IPS DF 6.9 (cell line): ENCODE data around the gene IPCEF1.
"Not testable (repeated sequence)": the region's sequence is repeated elsewhere in the genome, so short reads cannot be mapped to it uniquely, and the experiment has no call there.

Experiments used
- DNase-seq: peaks from one replicate; pipeline ENCODE4 v3.0.0-alpha.2; 2013; ENCODE audit warnings: low read depth, low spot score
- H3K27ac ChIP-seq: one replicate; pipeline ENCODE4 v1.5.1; 2013; ENCODE audit warnings: low read length, control low read depth
- H3K27me3 ChIP-seq: 2 replicates; pipeline ENCODE4 v1.6.1; 2013; ENCODE audit warnings: mild to moderate bottlenecking, low read length; ENCODE audit not compliant: control insufficient read depth, insufficient read depth
- H3K36me3 ChIP-seq: 2 replicates; pipeline ENCODE4 v1.6.1; 2013; ENCODE audit warnings: low read length; ENCODE audit not compliant: control insufficient read depth, insufficient read depth
- H3K4me1 ChIP-seq: 2 replicates; pipeline ENCODE4 v1.6.1; 2013; ENCODE audit warnings: low read length; ENCODE audit not compliant: control insufficient read depth, insufficient read depth
- H3K4me3 ChIP-seq: 2 replicates; pipeline ENCODE4 v1.5.1; 2013; ENCODE audit warnings: mild to moderate bottlenecking, low read length
- H3K9me3 ChIP-seq: 2 replicates; pipeline ENCODE4 v1.6.1; 2013; ENCODE audit warnings: low read length, inconsistent platforms; ENCODE audit not compliant: control insufficient read depth, insufficient read depth
- WGBS: extraction: QIAGEN DNeasy Blood & Tissue Kit; methylation state at CpG from one replicate; pipeline ENCODE4 v1.1.7; 2013; ENCODE audit warnings: mixed read lengths, missing lambda C conversion rate; ENCODE audit not compliant: insufficient read length, insufficient coverage; 5-methylcytosine and 5-hydroxymethylcytosine counted together

IPCEF1 gene

GRCh38 chr6:154337406-154338005 is 19.1 kb downstream of the IPCEF1 start:
- WGBS = no CpG with 5 or more reads among the region's 4 CpGs
- Histone ChIP-seq H3K4me1 (no peaks in the 10 kb centered on the region), H3K9me3 (no peaks in the 10 kb centered on the region), H3K36me3 (no peaks in the 10 kb centered on the region), H3K27me3 (no peaks in the 10 kb centered on the region), H3K4me3 (no peak overlapping the region), H3K27ac (no peak overlapping the region)
- no peak for DNase-seq

GRCh38 chr6:154334147-154334546 is 22.5 kb downstream of the IPCEF1 start:
- not testable (repeated sequence) for H3K9me3 ChIP-seq, H3K36me3 ChIP-seq, H3K4me1 ChIP-seq, H3K4me3 ChIP-seq, H3K27me3 ChIP-seq, H3K27ac ChIP-seq, DNase-seq
- WGBS = no CpG with 5 or more reads among the region's 1 CpG

- Histone ChIP-seq H3K9me3 (no peaks in the 10 kb centered on the region), H3K36me3 (no peaks in the 10 kb centered on the region), H3K4me1 (no peaks in the 10 kb centered on the region), H3K4me3 (no peak overlapping the region), H3K27ac (no peak overlapping the region), H3K27me3 (no peaks in the 10 kb centered on the region)
- no CpG with 5 or more reads among the region's 2 CpGs for WGBS
- DNase-seq = no peak
Measured at GRCh38 chr6:154331750-154332149, 24.9 kb downstream of the IPCEF1 start.

GRCh38 chr6:154329350-154330170 is 27.0 kb downstream of the IPCEF1 start:
- H3K36me3 ChIP-seq = no peaks in the 10 kb centered on the region
- no peak for DNase-seq
- WGBS = no CpG with 5 or more reads among the region's 10 CpGs
- H3K27ac ChIP-seq = no peak overlapping the region
- no peak overlapping the region for H3K4me3 ChIP-seq
- no peaks in the 10 kb centered on the region for H3K9me3 ChIP-seq
- H3K4me1 ChIP-seq = no peaks in the 10 kb centered on the region
- H3K27me3 ChIP-seq = no peaks in the 10 kb centered on the region

- H3K36me3 ChIP-seq, H3K27me3 ChIP-seq, H3K9me3 ChIP-seq, H3K27ac ChIP-seq, H3K4me3 ChIP-seq, DNase-seq, H3K4me1 ChIP-seq: not testable (repeated sequence)
- no CpG with 5 or more reads among the region's 1 CpG for WGBS
Measured at GRCh38 chr6:154327313-154327712, 29.3 kb downstream of the IPCEF1 start.

- DNase-seq = no peak
- Histone ChIP-seq H3K4me1 (no peaks in the 10 kb centered on the region), H3K27ac (no peak overlapping the region), H3K4me3 (no peak overlapping the region), H3K36me3 (no peaks in the 10 kb centered on the region), H3K27me3 (no peaks in the 10 kb centered on the region), H3K9me3 (no peaks in the 10 kb centered on the region)
Measured at GRCh38 chr6:154325142-154325541, 31.5 kb downstream of the IPCEF1 start.

GRCh38 chr6:154320181-154320580 is 36.4 kb downstream of the IPCEF1 start:
- DNase-seq = no peak
- H3K36me3 ChIP-seq = no peaks in the 10 kb centered on the region
- no peaks in the 10 kb centered on the region for H3K27me3 ChIP-seq
- H3K4me1 ChIP-seq = no peaks in the 10 kb centered on the region
- H3K9me3 ChIP-seq = no peaks in the 10 kb centered on the region
- H3K4me3 ChIP-seq = no peak overlapping the region
- no peak overlapping the region for H3K27ac ChIP-seq
- WGBS = no CpG with 5 or more reads among the region's 3 CpGs

GRCh38 chr6:154319231-154319858 is 37.3 kb downstream of the IPCEF1 start:
- Histone ChIP-seq H3K9me3 (no peaks in the 10 kb centered on the region), H3K4me1 (no peaks in the 10 kb centered on the region), H3K27ac (no peak overlapping the region), H3K27me3 (no peaks in the 10 kb centered on the region), H3K4me3 (no peak overlapping the region), H3K36me3 (no peaks in the 10 kb centered on the region)
- DNase-seq = no peak
- WGBS = no CpG with 5 or more reads among the region's 8 CpGs

- H3K36me3 ChIP-seq = no peaks in the 10 kb centered on the region
- no peak overlapping the region for H3K27ac ChIP-seq
- no peaks in the 10 kb centered on the region for H3K4me1 ChIP-seq
- H3K9me3 ChIP-seq = no peaks in the 10 kb centered on the region
- H3K4me3 ChIP-seq = no peak overlapping the region
- H3K27me3 ChIP-seq = no peaks in the 10 kb centered on the region
- no peak for DNase-seq
- WGBS = no CpG with 5 or more reads among the region's 1 CpG
Measured at GRCh38 chr6:154318721-154319120, 37.9 kb downstream of the IPCEF1 start.

GRCh38 chr6:154316131-154316530 is 40.5 kb downstream of the IPCEF1 start:
- H3K4me3 ChIP-seq = no peak overlapping the region
- H3K4me1 ChIP-seq = no peaks in the 10 kb centered on the region
- no peaks in the 10 kb centered on the region for H3K9me3 ChIP-seq
- no peaks in the 10 kb centered on the region for H3K27me3 ChIP-seq
- WGBS = no CpG with 5 or more reads among the region's 1 CpG
- no peaks in the 10 kb centered on the region for H3K36me3 ChIP-seq
- no peak overlapping the region for H3K27ac ChIP-seq
- DNase-seq = no peak
